ENCODE data around the gene RAB25.

DNA sequence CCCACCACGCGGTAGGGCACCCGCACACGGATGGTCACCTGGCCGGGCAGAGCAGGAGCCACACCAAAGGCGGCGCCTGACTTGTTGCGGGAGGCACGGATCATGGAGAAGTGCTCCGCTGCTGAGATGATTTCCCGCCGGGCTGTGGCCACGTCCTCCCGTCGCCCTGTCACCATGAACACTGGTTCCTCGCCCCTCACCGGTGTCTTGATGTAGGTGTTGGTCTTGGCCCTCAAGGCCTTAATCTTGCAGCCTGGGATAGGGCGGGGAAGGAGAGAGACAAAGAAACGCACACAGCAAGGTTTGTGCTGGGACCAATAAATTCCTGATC lies 16.4 kb downstream of the RAB25 start:
- TF ChIP-seq, protein P1, sequence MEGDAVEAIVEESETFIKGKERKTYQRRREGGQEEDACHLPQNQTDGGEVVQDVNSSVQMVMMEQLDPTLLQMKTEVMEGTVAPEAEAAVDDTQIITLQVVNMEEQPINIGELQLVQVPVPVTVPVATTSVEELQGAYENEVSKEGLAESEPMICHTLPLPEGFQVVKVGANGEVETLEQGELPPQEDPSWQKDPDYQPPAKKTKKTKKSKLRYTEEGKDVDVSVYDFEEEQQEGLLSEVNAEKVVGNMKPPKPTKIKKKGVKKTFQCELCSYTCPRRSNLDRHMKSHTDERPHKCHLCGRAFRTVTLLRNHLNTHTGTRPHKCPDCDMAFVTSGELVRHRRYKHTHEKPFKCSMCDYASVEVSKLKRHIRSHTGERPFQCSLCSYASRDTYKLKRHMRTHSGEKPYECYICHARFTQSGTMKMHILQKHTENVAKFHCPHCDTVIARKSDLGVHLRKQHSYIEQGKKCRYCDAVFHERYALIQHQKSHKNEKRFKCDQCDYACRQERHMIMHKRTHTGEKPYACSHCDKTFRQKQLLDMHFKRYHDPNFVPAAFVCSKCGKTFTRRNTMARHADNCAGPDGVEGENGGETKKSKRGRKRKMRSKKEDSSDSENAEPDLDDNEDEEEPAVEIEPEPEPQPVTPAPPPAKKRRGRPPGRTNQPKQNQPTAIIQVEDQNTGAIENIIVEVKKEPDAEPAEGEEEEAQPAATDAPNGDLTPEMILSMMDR (IDR thresholded peaks at IDR 0.05), result no peak
- TF ChIP-seq POLR2AphosphoS5 (IDR thresholded peaks at IDR 0.05; ENCODE audit: insufficient read depth in 1 of 2, low read depth in 1 of 2), result no peak
